GM18861 (cell line): ENCODE data around the gene MTRF1.
"Not testable (repeated sequence)": the region's sequence is repeated elsewhere in the genome, so short reads cannot be mapped to it uniquely, and the experiment has no call there.

Experiments
- ATAC-seq: cut with Tn5 transposase; IDR thresholded peaks from one replicate; pipeline ENCODE4 v1.9.1; 2021; ENCODE audit not compliant: unreplicated experiment

Gene MTRF1

GRCh38 chr13:41178040-41178439, 85.3 kb downstream of the MTRF1 start:
- no peak for ATAC-seq

DNA sequence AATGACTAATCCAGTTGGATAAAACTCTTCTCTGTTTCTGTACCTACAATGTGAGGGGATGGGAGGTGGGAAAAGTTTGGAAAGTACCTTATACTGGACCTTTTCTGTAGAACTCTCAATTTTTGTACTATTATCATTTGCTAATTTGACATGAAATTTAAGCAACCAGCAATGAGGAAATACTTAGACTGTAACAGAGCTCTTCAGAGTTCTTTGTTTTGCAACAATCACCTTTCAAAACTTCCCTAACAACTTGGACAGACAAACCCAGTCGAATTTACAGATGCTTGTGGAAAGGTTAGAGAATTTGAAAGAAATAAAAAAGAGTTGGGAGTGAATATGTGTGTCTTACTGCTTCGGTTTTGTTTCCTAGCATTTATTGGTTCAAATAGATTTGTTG, 85.8 kb downstream of the MTRF1 start:
- ATAC-seq: no peak

GRCh38 chr13:41175576-41175975, 87.8 kb downstream of the MTRF1 start:
- ATAC-seq: not testable (repeated sequence)
